K562 (cell line): Measurements from ENCODE around the gene MAP2K3. TPM values are rescaled to one million over a fixed set of nuclear protein-coding genes. Genes with fewer than 3 reads are reported as not detected.

Experiments used
- ATAC-seq: fragments of 200-7000 bp; cut with Tn5 transposase; 3 replicates; pipeline ENCODE4 v1.9.1; 2020; ENCODE audit warnings: moderate library complexity
- BruUV-seq: library from RNA; stranded (reverse); fragments of 400-500 nt; replicated peaks from 2 replicates; lab custom pipeline; 2021; lab: Mats Ljungman, UMichigan
- CTCF ChIA-PET: fragments of 300-600 bp; formaldehyde crosslinking; extraction: SDS; loops from one replicate; lab custom pipeline; 2021; ENCODE audit warnings: low intra/inter-chr PET ratio; lab: Yijun Ruan, JAX
- POLR2A ChIA-PET: fragments of 300-600, 350-650 bp; sonication (Branson Sonifier 250); formaldehyde crosslinking; extraction: SDS; loops from one replicate; lab custom pipeline; 2021; ENCODE audit warnings: antibody characterized with exemption, inconsistent platforms; lab: Yijun Ruan, JAX
- DNase-seq, 4 experiments: peaks; one replicate each; pipeline versions ENCODE4 v3.0.0 to v3.0.0-alpha.2; 2011 to 2018; ENCODE audit warnings: low spot score in 3 of 4, mixed read lengths in 3 of 4; ENCODE audit errors: extremely low read depth in 1 of 4
- FAIRE-seq: peaks from 2 replicates; lab custom pipeline; 2011; peaks lifted over from hg19 to GRCh38; lab: Jason Lieb, UNC
- H2AFZ ChIP-seq: 2 replicates; pipeline ENCODE4 v1.6.0; 2011; ENCODE audit warnings: low read depth, low read length, control low read depth, inconsistent platforms
- H3K27ac ChIP-seq: fragments of 200-600 bp; 3 replicates; pipeline ENCODE4 v1.8.0; 2011; ENCODE audit warnings: low read depth, mild to moderate bottlenecking, control low read depth, inconsistent platforms, low read length, moderate library complexity, mixed read lengths; ENCODE audit errors: extremely low read depth
- H3K27me3 ChIP-seq, 2 experiments: fragments of 300-600 bp in 1 of 2; 2 replicates in 1 of 2; 3 replicates in 1 of 2; pipeline versions ENCODE4 v1.6.0 to v1.8.0; 2011; ENCODE audit warnings: inconsistent platforms in 2 of 2, low read length in 2 of 2, mild to moderate bottlenecking in 1 of 2, mixed read lengths in 1 of 2, moderate library complexity in 1 of 2; ENCODE audit not compliant: control insufficient read depth in 2 of 2, insufficient read depth in 2 of 2
- H3K36me3 ChIP-seq: fragments of 300-600 bp; 3 replicates; pipeline ENCODE4 v1.8.0; 2011; ENCODE audit warnings: mild to moderate bottlenecking, low read length, inconsistent platforms; ENCODE audit not compliant: control insufficient read depth, insufficient read depth
- H3K4me1 ChIP-seq, 2 experiments: fragments of 200-600 bp in 1 of 2; replicated peaks in 1 of 2; 2 replicates in 1 of 2; 3 replicates in 1 of 2; pipeline versions ENCODE4 v1.5.1 to v1.8.0; 2011; ENCODE audit warnings: inconsistent platforms in 2 of 2, low read length in 2 of 2, mild to moderate bottlenecking in 1 of 2, mixed read lengths in 1 of 2, moderate library complexity in 1 of 2; ENCODE audit not compliant: control insufficient read depth in 2 of 2, insufficient read depth in 2 of 2
- H3K4me2 ChIP-seq: 2 replicates; pipeline ENCODE4 v1.6.1; 2011; ENCODE audit warnings: low read length, control low read depth, inconsistent platforms, mixed read lengths; ENCODE audit not compliant: insufficient read depth
- H3K4me3 ChIP-seq: fragments of 200-600 bp; sonication (generic), shearing (Covaris generic); 2 replicates; pipeline ENCODE4 v1.5.1; 2016; ENCODE audit warnings: control low read depth, inconsistent platforms
- H3K79me2 ChIP-seq: fragments of 200-600 bp; 3 replicates; pipeline ENCODE4 v1.8.0; 2011; ENCODE audit warnings: low read length, inconsistent platforms; ENCODE audit not compliant: control insufficient read depth, insufficient read depth
- H3K9ac ChIP-seq, 2 experiments: 2 replicates each; pipeline versions ENCODE4 v1.6.0 to v1.6.1; 2011; ENCODE audit warnings: low read depth in 2 of 2, low read length in 2 of 2, control low read depth in 1 of 2, inconsistent platforms in 1 of 2, mild to moderate bottlenecking in 1 of 2, mixed read lengths in 1 of 2; ENCODE audit not compliant: insufficient read depth in 1 of 2
- H3K9me1 ChIP-seq: one replicate; pipeline ENCODE4 v1.6.0; 2011; ENCODE audit warnings: inconsistent platforms, mild to moderate bottlenecking, low read length, moderate library complexity; ENCODE audit not compliant: control insufficient read depth, insufficient read depth
- H3K9me3 ChIP-seq: replicated peaks from 2 replicates; pipeline ENCODE4 v1.5.1; 2011; ENCODE audit warnings: low read depth, low read length, inconsistent platforms; ENCODE audit not compliant: control insufficient read depth, insufficient read depth
- H4K20me1 ChIP-seq: replicated peaks from 2 replicates; pipeline ENCODE4 v1.6.1; 2011; ENCODE audit warnings: low read length, inconsistent platforms, mixed read lengths; ENCODE audit not compliant: control insufficient read depth, insufficient read depth
- E2F8 ChIP-seq: fragments of 450-650 bp; IDR thresholded peaks from 2 replicates; pipeline ENCODE4 v1.7.1; 2018; ENCODE audit warnings: mild to moderate bottlenecking, low read depth; ENCODE audit not compliant: partially characterized antibody
- FOXM1 ChIP-seq, 2 experiments: fragments of 450-650 bp in 1 of 2; sonication (generic) in 1 of 2; formaldehyde crosslinking in 1 of 2; IDR thresholded peaks; 2 replicates each; pipeline versions ENCODE4 v1.6.1 to v1.9.0; 2017 to 2022; ENCODE audit warnings: low read depth in 2 of 2, mild to moderate bottlenecking in 2 of 2, missing genetic modification reagents in 1 of 2, moderate library complexity in 1 of 2
- GABPB1 ChIP-seq: sonication (generic); formaldehyde crosslinking; IDR thresholded peaks from 2 replicates; pipeline ENCODE4 v1.8.0; 2022; ENCODE audit warnings: mild to moderate bottlenecking, missing genetic modification reagents
- GTF2F1 ChIP-seq: IDR thresholded peaks from 2 replicates; pipeline ENCODE4 v1.6.1; 2011; ENCODE audit warnings: low read depth, low read length, improper control_type of control experiment
- HMBOX1 ChIP-seq: sonication (generic); IDR thresholded peaks from 2 replicates; pipeline ENCODE4 v1.6.1; 2016
- KAT2B ChIP-seq: IDR thresholded peaks from one replicate; pipeline ENCODE4 v1.6.1; 2012; ENCODE audit warnings: low read depth, mild to moderate bottlenecking, control low read depth, inconsistent platforms, low read length, moderate library complexity
- MAFF ChIP-seq: IDR thresholded peaks from 2 replicates; pipeline ENCODE4 v1.6.1; 2012; ENCODE audit warnings: low read length, improper control_type of control experiment
- PURB ChIP-seq: sonication (generic); formaldehyde crosslinking; IDR thresholded peaks from 2 replicates; pipeline ENCODE4 v1.9.0; 2021; ENCODE audit warnings: low read depth, mild to moderate bottlenecking, missing genetic modification reagents
- SIX5 ChIP-seq, 2 experiments: IDR thresholded peaks; 2 replicates each; pipeline ENCODE4 v1.6.1; 2011; ENCODE audit warnings: low read length in 2 of 2, borderline replicate concordance in 1 of 2, low read depth in 1 of 2, mild to moderate bottlenecking in 1 of 2, moderate library complexity in 1 of 2; ENCODE audit not compliant: insufficient read depth in 1 of 2
- SMARCB1 ChIP-seq: IDR thresholded peaks from 2 replicates; pipeline ENCODE4 v1.6.1; 2011; ENCODE audit warnings: improper control_type of control experiment, low read depth; ENCODE audit not compliant: insufficient read length
- SRF ChIP-seq, 2 experiments: fragments of 250-450, 450-650 bp in 1 of 2; sonication (Bioruptor Pico) in 1 of 2; sonication (generic) in 1 of 2; formaldehyde crosslinking; IDR thresholded peaks; 2 replicates each; pipeline versions ENCODE4 v1.5.0 to v1.5.1; 2020 to 2022; ENCODE audit warnings: mild to moderate bottlenecking in 1 of 2, missing genetic modification reagents in 1 of 2
- ZNF133 ChIP-seq: fragments of 250-450 bp; sonication (Bioruptor Pico); IDR thresholded peaks from 2 replicates; pipeline ENCODE4 v1.4.0; 2020; ENCODE audit warnings: mild to moderate bottlenecking
- in situ Hi-C: fragments of 300-500 bp; cut with MboI; formaldehyde crosslinking; loops from 4 replicates; pipeline ENCODE4 v1.15.0; 2018; ENCODE audit warnings: inconsistent platforms, mixed read lengths
- intact Hi-C: fragments of 100-400 bp; cut with micrococcal nuclease; formaldehyde crosslinking; loops from 2 replicates; pipeline ENCODE4 v1.14.2; 2022
- polyA plus RNA-seq, 8 experiments: library from polyadenylated mRNA; depleted of rRNA in 4 of 8; stranded (reverse) in 5 of 8; unstranded in 3 of 8; fragments of >200 nt; fragmentation: Nextera tagmentation in 2 of 8; fragmentation: Illumina TruSeq in 1 of 8; extraction: Ambion mirVana in 2 of 8; extraction: Trizol in 1 of 8; gene quantifications; 2 replicates each; pipeline versions ENCODE4 v1.2.1 to v1.2.3, GENCODE V29; 2011 to 2014; ENCODE audit warnings: inconsistent platforms in 1 of 8, missing spikeins in 1 of 8
- total RNA-seq, 7 experiments: library from RNA; depleted of rRNA in 6 of 7; stranded (reverse); fragments of >200 nt in 6 of 7; fragmentation: Illumina TruSeq in 2 of 7; extraction: Trizol in 2 of 7; gene quantifications; 2 replicates each; pipeline versions ENCODE4 v1.2.1 to v1.2.3, GENCODE V29; 2011 to 2021; ENCODE audit warnings: low replicate concordance in 1 of 7
- TF ChIP-seq, protein P1 (sequence below): fragments of 250-450 bp; sonication (Bioruptor Pico); IDR thresholded peaks from 2 replicates; pipeline ENCODE4 v1.4.0; 2020; ENCODE audit warnings: mild to moderate bottlenecking, moderate library complexity

Gene MAP2K3
- total and polyA plus RNA-seq, 9 of the 15 experiments (the other 6 are each of a cell fraction or from before 2014, with no cell fraction given): 0.18 to 14.8 (median 3.5) TPM

DNA sequence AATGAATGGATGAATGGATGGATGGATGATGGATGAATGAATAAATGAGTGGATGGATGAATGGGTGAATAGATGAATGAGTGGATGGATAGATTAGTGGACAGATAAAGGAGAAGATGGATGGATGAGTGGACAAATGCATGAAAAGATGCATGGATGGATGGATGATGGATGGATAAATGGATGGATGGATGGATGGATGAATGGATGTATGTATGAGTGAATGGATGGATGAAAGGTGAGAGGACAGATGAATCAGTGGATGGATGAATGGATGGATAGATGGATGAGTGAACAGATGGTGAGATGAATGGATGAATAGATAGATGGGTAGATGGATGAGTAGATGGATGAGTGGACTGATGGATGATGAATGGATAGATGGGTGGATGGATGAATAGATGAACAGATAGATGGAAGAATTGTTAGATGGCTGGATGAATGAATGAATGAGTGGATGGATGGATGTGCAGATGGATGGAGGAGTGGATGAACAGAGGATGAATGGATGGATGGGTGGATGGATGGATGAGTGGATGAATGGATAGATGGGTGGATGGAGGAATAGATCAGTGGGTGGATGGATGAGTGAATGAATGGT lies 77.9 kb downstream of the MAP2K3 start:
- BruUV-seq: no TSS peak
- no peak overlapping the region for H3K4me2 ChIP-seq
- no peaks in the 10 kb centered on the region for H4K20me1 ChIP-seq
- no peak overlapping the region for H2AFZ ChIP-seq
- FAIRE-seq: no peak
- no peak overlapping the region for H3K4me3 ChIP-seq
- no peaks in the 10 kb centered on the region for H3K4me1 ChIP-seq
- H3K79me2 ChIP-seq: no peaks in the 10 kb centered on the region
- peaks cover 0 to 17% of the 10 kb centered on the region in 2 experiments; a peak in 3 of 5 replicates for H3K27me3 ChIP-seq
- DNase-seq: no peak
- no peak overlapping the region for H3K9ac ChIP-seq
- H3K27ac ChIP-seq: no peak overlapping the region
- no peaks in the 10 kb centered on the region for H3K9me3 ChIP-seq
- CTCF ChIA-PET: no interaction called here
- no peaks in the 10 kb centered on the region for H3K36me3 ChIP-seq
- intact Hi-C loops (no loop called here), in situ Hi-C loops (no loop called here)
- no peak for ATAC-seq
- POLR2A ChIA-PET: no interaction called here
- no peaks in the 10 kb centered on the region for H3K9me1 ChIP-seq
- TF ChIP-seq SRF (CRISPR knock-in tag; IDR thresholded peaks at IDR 0.05) (no peak), SMARCB1 (no peak), GABPB1 (CRISPR knock-in tag) (no peak), ZNF133 (CRISPR knock-in tag) (no peak), FOXM1 (IDR thresholded peaks at IDR 0.05; ENCODE audit: low read depth) (no peak), FOXM1 (CRISPR knock-in tag; IDR thresholded peaks at IDR 0.05; ENCODE audit: low read depth) (no peak), HMBOX1 (no peak), SIX5 (IDR thresholded peaks at IDR 0.05; ENCODE audit: borderline replicate concordance in 1 of 2, insufficient read depth in 1 of 2, low read depth in 1 of 2, low read length in 2 of 2) (no peak), PURB (no peak), GTF2F1 (no peak), MAFF (no peak), E2F8 (no peak), KAT2B (no peak)
- TF ChIP-seq, protein P1, sequence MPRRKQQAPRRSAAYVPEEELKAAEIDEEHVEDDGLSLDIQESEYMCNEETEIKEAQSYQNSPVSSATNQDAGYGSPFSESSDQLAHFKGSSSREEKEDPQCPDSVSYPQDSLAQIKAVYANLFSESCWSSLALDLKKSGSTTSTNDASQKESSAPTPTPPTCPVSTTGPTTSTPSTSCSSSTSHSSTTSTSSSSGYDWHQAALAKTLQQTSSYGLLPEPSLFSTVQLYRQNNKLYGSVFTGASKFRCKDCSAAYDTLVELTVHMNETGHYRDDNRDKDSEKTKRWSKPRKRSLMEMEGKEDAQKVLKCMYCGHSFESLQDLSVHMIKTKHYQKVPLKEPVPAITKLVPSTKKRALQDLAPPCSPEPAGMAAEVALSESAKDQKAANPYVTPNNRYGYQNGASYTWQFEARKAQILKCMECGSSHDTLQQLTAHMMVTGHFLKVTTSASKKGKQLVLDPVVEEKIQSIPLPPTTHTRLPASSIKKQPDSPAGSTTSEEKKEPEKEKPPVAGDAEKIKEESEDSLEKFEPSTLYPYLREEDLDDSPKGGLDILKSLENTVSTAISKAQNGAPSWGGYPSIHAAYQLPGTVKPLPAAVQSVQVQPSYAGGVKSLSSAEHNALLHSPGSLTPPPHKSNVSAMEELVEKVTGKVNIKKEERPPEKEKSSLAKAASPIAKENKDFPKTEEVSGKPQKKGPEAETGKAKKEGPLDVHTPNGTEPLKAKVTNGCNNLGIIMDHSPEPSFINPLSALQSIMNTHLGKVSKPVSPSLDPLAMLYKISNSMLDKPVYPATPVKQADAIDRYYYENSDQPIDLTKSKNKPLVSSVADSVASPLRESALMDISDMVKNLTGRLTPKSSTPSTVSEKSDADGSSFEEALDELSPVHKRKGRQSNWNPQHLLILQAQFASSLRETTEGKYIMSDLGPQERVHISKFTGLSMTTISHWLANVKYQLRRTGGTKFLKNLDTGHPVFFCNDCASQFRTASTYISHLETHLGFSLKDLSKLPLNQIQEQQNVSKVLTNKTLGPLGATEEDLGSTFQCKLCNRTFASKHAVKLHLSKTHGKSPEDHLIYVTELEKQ (CRISPR knock-in tag): no peak
